KOPT-K1 (cell line): Measurements from ENCODE around the gene CLDN24.

Source experiments
- H3K27ac ChIP-seq: fragments of 200-600 bp; sonication (generic); 2 replicates; pipeline ENCODE4 v1.5.1; 2016; ENCODE audit warnings: antibody characterized with exemption, mild to moderate bottlenecking, low read depth, low read length; ENCODE audit not compliant: poor library complexity, severe bottlenecking
- H3K36me3 ChIP-seq: fragments of 200-600 bp; sonication (generic); 2 replicates; pipeline ENCODE4 v1.5.1; 2017; ENCODE audit warnings: antibody characterized with exemption, mild to moderate bottlenecking, low read length, moderate library complexity; ENCODE audit not compliant: insufficient read depth
- H3K9me3 ChIP-seq: fragments of 200-600 bp; sonication (generic); 2 replicates; pipeline ENCODE4 v1.5.1; 2017; ENCODE audit warnings: antibody characterized with exemption, low read length, mild to moderate bottlenecking; ENCODE audit not compliant: insufficient read depth, poor library complexity, severe bottlenecking

Gene CLDN24

GRCh38 chr4:183320211-183321059 lies 1.8 kb downstream of the CLDN24 start, which contains the start of gene CLDN22:
Gene CLDN22, minus strand, starts transcription at chr4:183320276. Its CDS starts 58 bp downstream, at chr4:183320218.
- H3K9me3 ChIP-seq = no peaks in the 10 kb centered on the region

GRCh38 chr4:183318656-183319055 lies 3.6 kb downstream of the CLDN24 start:
- H3K36me3 ChIP-seq = no peaks in the 10 kb centered on the region

More at GRCh38 chr4:183320211-183321059, 1.8 kb downstream of the CLDN24 start, which contains the start of gene CLDN22:
- no peaks in the 10 kb centered on the region for H3K36me3 ChIP-seq
- no peak within 1 kb of the TSS for H3K27ac ChIP-seq

GRCh38 chr4:183314806-183315205 lies 7.4 kb downstream of the CLDN24 start:
- H3K27ac ChIP-seq = no peak overlapping the region
- no peaks in the 10 kb centered on the region for H3K36me3 ChIP-seq
- H3K9me3 ChIP-seq = no peaks in the 10 kb centered on the region

More at GRCh38 chr4:183318656-183319055, 3.6 kb downstream of the CLDN24 start:
- H3K9me3 ChIP-seq = no peaks in the 10 kb centered on the region
- H3K27ac ChIP-seq = no peak overlapping the region

- Histone ChIP-seq H3K27ac (no peak overlapping the region), H3K36me3 (no peaks in the 10 kb centered on the region), H3K9me3 (no peaks in the 10 kb centered on the region)
Measured at GRCh38 chr4:183314336-183314735, 7.9 kb downstream of the CLDN24 start.

GRCh38 chr4:183312841-183313240 lies 9.4 kb downstream of the CLDN24 start:
- Histone ChIP-seq H3K9me3 (no peaks in the 10 kb centered on the region), H3K36me3 (no peaks in the 10 kb centered on the region), H3K27ac (no peak overlapping the region)

GRCh38 chr4:183306811-183307210 lies 15.4 kb downstream of the CLDN24 start:
- Histone ChIP-seq H3K27ac (no peak overlapping the region), H3K9me3 (no peaks in the 10 kb centered on the region), H3K36me3 (no peaks in the 10 kb centered on the region)

GRCh38 chr4:183304538-183304937 lies 17.7 kb downstream of the CLDN24 start:
- no peaks in the 10 kb centered on the region for H3K36me3 ChIP-seq
- no peak overlapping the region for H3K27ac ChIP-seq
- no peaks in the 10 kb centered on the region for H3K9me3 ChIP-seq

GRCh38 chr4:183304067-183304466 lies 18.2 kb downstream of the CLDN24 start:
- Histone ChIP-seq H3K9me3 (no peaks in the 10 kb centered on the region), H3K27ac (no peak overlapping the region), H3K36me3 (no peaks in the 10 kb centered on the region)

- Histone ChIP-seq H3K9me3 (no peaks in the 10 kb centered on the region), H3K27ac (no peak overlapping the region), H3K36me3 (no peaks in the 10 kb centered on the region)
Measured at GRCh38 chr4:183303301-183303700, 18.9 kb downstream of the CLDN24 start.

GRCh38 chr4:183300655-183301054 lies 21.6 kb downstream of the CLDN24 start:
- Histone ChIP-seq H3K9me3 (no peaks in the 10 kb centered on the region), H3K36me3 (no peaks in the 10 kb centered on the region), H3K27ac (no peak overlapping the region)

- H3K27ac ChIP-seq = no peak overlapping the region
- H3K36me3 ChIP-seq = no peaks in the 10 kb centered on the region
- H3K9me3 ChIP-seq = no peaks in the 10 kb centered on the region
Measured at GRCh38 chr4:183300070-183300469, 22.2 kb downstream of the CLDN24 start.

GRCh38 chr4:183299464-183299863 lies 22.8 kb downstream of the CLDN24 start:
- Histone ChIP-seq H3K36me3 (no peaks in the 10 kb centered on the region), H3K9me3 (no peaks in the 10 kb centered on the region), H3K27ac (no peak overlapping the region)

GRCh38 chr4:183297675-183298074 lies 24.6 kb downstream of the CLDN24 start:
- H3K36me3 ChIP-seq = no peaks in the 10 kb centered on the region
- H3K9me3 ChIP-seq = no peaks in the 10 kb centered on the region
- H3K27ac ChIP-seq = no peak overlapping the region

- Histone ChIP-seq H3K9me3 (no peaks in the 10 kb centered on the region), H3K36me3 (no peaks in the 10 kb centered on the region), H3K27ac (no peak overlapping the region)
Measured at GRCh38 chr4:183295711-183296110, 26.5 kb downstream of the CLDN24 start.

GRCh38 chr4:183291070-183291469 lies 31.2 kb downstream of the CLDN24 start:
- Histone ChIP-seq H3K36me3 (no peaks in the 10 kb centered on the region), H3K9me3 (no peaks in the 10 kb centered on the region), H3K27ac (no peak overlapping the region)

- no peaks in the 10 kb centered on the region for H3K9me3 ChIP-seq
- H3K27ac ChIP-seq = no peak overlapping the region
- no peaks in the 10 kb centered on the region for H3K36me3 ChIP-seq
Measured at GRCh38 chr4:183289688-183290087, 32.5 kb downstream of the CLDN24 start.
